GM12874 (cell line): ENCODE measurements around the gene NFKBIZ.

Source experiments
- CTCF ChIP-seq: IDR thresholded peaks from 2 replicates; pipeline ENCODE4 v1.5.1; 2011; ENCODE audit warnings: low read depth, mild to moderate bottlenecking, control low read depth, low read length, moderate library complexity; ENCODE audit not compliant: insufficient read depth

The NFKBIZ gene

GRCh38 chr3:101817992-101818391 is 31.3 kb upstream of the NFKBIZ start:
- TF ChIP-seq CTCF, result no peak

- TF ChIP-seq CTCF, result no peak
These were observed 29.6 kb upstream of the NFKBIZ start for GRCh38 chr3:101819649-101820206.

- no peak for TF ChIP-seq CTCF
These were observed 27.8 kb upstream of the NFKBIZ start for GRCh38 chr3:101821503-101821902.

GRCh38 chr3:101823525-101823924 is 25.8 kb upstream of the NFKBIZ start:
- TF ChIP-seq CTCF, result no peak

- TF ChIP-seq CTCF, result no peak
These were observed 24.6 kb upstream of the NFKBIZ start for GRCh38 chr3:101824702-101825101.

GRCh38 chr3:101825904-101826445 is 23.3 kb upstream of the NFKBIZ start:
- no peak for TF ChIP-seq CTCF

- no peak for TF ChIP-seq CTCF
These were observed 21.8 kb upstream of the NFKBIZ start for GRCh38 chr3:101827211-101828174.
